ENCODE results near the gene UTP11. TPM values are rescaled to one million over a fixed set of nuclear protein-coding genes. Genes with fewer than 3 reads are reported as not detected.
A peak's percentile ranks its signal among the peaks of the same experiment; 100 is the strongest.

UTP11 gene
- total RNA-seq, 6 experiments from 2014 or later, result 41.4 to 57.1 (median 49.2) TPM

- Mint-ChIP-seq H3K4me3 (no peak overlapping the region), H3K9me3 (no peaks in the 10 kb centered on the region), H3K4me1 (ENCODE audit: low read depth) (peaks cover 11% of the 10 kb centered on the region), H3K36me3 (ENCODE audit: low read depth) (no peaks in the 10 kb centered on the region), H3K27me3 (ENCODE audit: insufficient read depth) (peaks cover 27% of the 10 kb centered on the region), H3K27ac (no peak overlapping the region)
- DNase-seq, result no peak
- TF ChIP-seq CTCF (IDR thresholded peaks at IDR 0.05), result no peak
Measured at GRCh38 chr1:38068220-38068979, 55.9 kb downstream of the UTP11 start.

- Mint-ChIP-seq H3K27ac (no peak overlapping the region), H3K27me3 (ENCODE audit: insufficient read depth) (peaks cover 28% of the 10 kb centered on the region), H3K36me3 (ENCODE audit: low read depth) (no peaks in the 10 kb centered on the region)
Measured at GRCh38 chr1:38068980-38069340, 56.4 kb downstream of the UTP11 start.

GRCh38 chr1:38071312-38072256, 59.0 kb downstream of the UTP11 start:
- TF ChIP-seq CTCF (IDR thresholded peaks at IDR 0.05), result peak; percentile 70; the same call in 1 of the 2 replicates
- Mint-ChIP-seq H3K27ac (no peak overlapping the region), H3K4me1 (ENCODE audit: low read depth) (no peaks in the 10 kb centered on the region), H3K36me3 (ENCODE audit: low read depth) (no peaks in the 10 kb centered on the region), H3K9me3 (no peaks in the 10 kb centered on the region), H3K4me3 (no peak overlapping the region), H3K27me3 (ENCODE audit: insufficient read depth) (peaks cover 36% of the 10 kb centered on the region)
- DNase-seq, result peak; percentile 56

More at GRCh38 chr1:38068980-38069340, 56.4 kb downstream of the UTP11 start:
- no peak for TF ChIP-seq CTCF (IDR thresholded peaks at IDR 0.05)
- H3K4me3 Mint-ChIP-seq, result no peak overlapping the region
- H3K9me3 Mint-ChIP-seq, result no peaks in the 10 kb centered on the region
- peaks cover 7% of the 10 kb centered on the region for H3K4me1 Mint-ChIP-seq (ENCODE audit: low read depth)
- no peak for DNase-seq

- Mint-ChIP-seq H3K4me3 (no peak overlapping the region), H3K27ac (no peak overlapping the region), H3K27me3 (ENCODE audit: insufficient read depth) (peaks cover 31% of the 10 kb centered on the region), H3K9me3 (no peaks in the 10 kb centered on the region), H3K4me1 (ENCODE audit: low read depth) (no peaks in the 10 kb centered on the region), H3K36me3 (ENCODE audit: low read depth) (no peaks in the 10 kb centered on the region)
- DNase-seq, result no peak
- TF ChIP-seq CTCF (IDR thresholded peaks at IDR 0.05), result no peak
Measured at GRCh38 chr1:38072858-38073257, 60.3 kb downstream of the UTP11 start.

- H3K36me3 Mint-ChIP-seq (ENCODE audit: low read depth), result no peaks in the 10 kb centered on the region
- H3K4me1 Mint-ChIP-seq (ENCODE audit: low read depth), result no peaks in the 10 kb centered on the region
- TF ChIP-seq CTCF (IDR thresholded peaks at IDR 0.05), result no peak
- no peak overlapping the region for H3K27ac Mint-ChIP-seq
- no peaks in the 10 kb centered on the region for H3K9me3 Mint-ChIP-seq
- peaks cover 31% of the 10 kb centered on the region for H3K27me3 Mint-ChIP-seq (ENCODE audit: insufficient read depth)
- DNase-seq, result no peak
- H3K4me3 Mint-ChIP-seq, result no peak overlapping the region
Measured at GRCh38 chr1:38073534-38074301, 61.2 kb downstream of the UTP11 start.

Data from HFFc6 (cell line).